Cardiac muscle cell (in vitro differentiated cells and primary cell): ENCODE results near the gene NFAM1. TPM values are rescaled to one million over a fixed set of nuclear protein-coding genes. Genes with fewer than 3 reads are reported as not detected.

Source experiments
- DNase-seq, 2 donors: peaks; one replicate each; pipeline versions ENCODE4 v3.0.0 to v3.0.0-alpha.2; 2010 to 2017; ENCODE audit warnings: low read depth in 1 of 2, low spot score in 1 of 2
- H3K27ac ChIP-seq: fragments of 200-600 bp; sonication (generic); 2 replicates; pipeline ENCODE4 v1.5.1; 2016
- H3K27me3 ChIP-seq: fragments of 200-600 bp; sonication (generic); 2 replicates; pipeline ENCODE4 v1.6.0; 2016; ENCODE audit warnings: control low read depth
- H3K36me3 ChIP-seq: fragments of 200-600 bp; sonication (generic); 2 replicates; pipeline ENCODE4 v1.5.1; 2016; ENCODE audit warnings: control low read depth
- H3K4me1 ChIP-seq: fragments of 200-600 bp; sonication (generic); 2 replicates; pipeline ENCODE4 v1.8.1; 2017; ENCODE audit warnings: low read depth, mild to moderate bottlenecking, mixed run types
- H3K4me3 ChIP-seq: fragments of 200-600 bp; sonication (generic); 2 replicates; pipeline ENCODE4 v1.5.1; 2016; ENCODE audit warnings: mild to moderate bottlenecking
- H3K9me3 ChIP-seq: fragments of 200-600 bp; sonication (generic); 2 replicates; pipeline ENCODE4 v1.5.1; 2017; ENCODE audit warnings: low read depth, mild to moderate bottlenecking, control low read depth
- polyA plus RNA-seq: library from polyadenylated mRNA; unstranded; fragments of >200 nt; fragmentation: Nextera tagmentation; extraction: Ambion mirVana; gene quantifications from 2 replicates; pipeline ENCODE4 v1.2.1, GENCODE V29; 2016
- total RNA-seq: library from RNA; depleted of rRNA; stranded (reverse); fragments of >200 nt; gene quantifications from 2 replicates; pipeline ENCODE4 v1.2.3, GENCODE V29; 2016
- TF ChIP-seq, protein P1 (sequence below): IDR thresholded peaks from 2 replicates; pipeline ENCODE4 v1.5.1; 2012; ENCODE audit warnings: low read depth, mild to moderate bottlenecking, low read length

The NFAM1 gene
- total and polyA plus RNA-seq, 2 experiments from 2014 or later = 0.97 to 2.1 TPM

DNA sequence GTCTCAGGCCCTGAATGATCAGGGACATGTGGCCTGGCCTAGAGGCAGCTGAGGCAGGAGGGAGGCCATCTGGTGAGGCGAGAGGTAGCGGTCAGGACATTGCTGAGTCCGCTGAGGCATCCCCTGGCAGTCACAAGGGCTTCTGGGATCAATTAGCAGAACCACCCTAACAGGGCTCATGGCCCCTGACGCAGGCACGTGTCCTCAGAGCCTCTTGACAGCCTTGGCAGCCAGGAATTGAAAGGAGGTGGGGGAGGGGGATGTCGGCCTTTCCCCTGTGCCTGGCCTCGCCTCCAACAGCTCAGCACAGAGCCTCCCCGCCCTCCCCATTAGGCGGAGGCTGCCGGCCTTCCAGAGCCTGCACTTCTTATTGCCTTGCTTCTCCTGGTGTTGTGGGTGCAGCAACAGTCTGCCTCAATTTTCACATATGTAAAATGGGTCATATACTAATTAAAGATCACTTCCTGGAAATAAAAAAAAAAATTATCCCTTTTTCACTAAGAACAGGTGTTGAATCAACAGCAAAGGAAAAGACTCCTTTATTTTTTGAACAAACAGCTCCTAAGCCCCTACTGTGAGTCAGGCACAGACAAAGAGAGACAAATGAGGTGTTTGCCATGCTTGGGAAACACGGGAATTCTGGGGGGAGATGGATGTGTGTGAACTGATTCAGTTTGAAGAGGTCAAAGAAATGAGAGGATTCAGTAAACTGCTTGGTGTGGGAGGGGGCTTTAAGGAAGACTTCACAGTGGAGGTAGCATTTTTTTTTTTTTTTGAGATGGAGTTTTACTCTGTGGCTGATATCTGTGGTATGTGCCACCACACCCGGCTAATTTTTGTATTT lies 55.3 kb downstream of the NFAM1 start:
- no peaks in the 10 kb centered on the region for H3K36me3 ChIP-seq
- DNase-seq = peak; percentile 49 to 86
- TF ChIP-seq, protein P1, sequence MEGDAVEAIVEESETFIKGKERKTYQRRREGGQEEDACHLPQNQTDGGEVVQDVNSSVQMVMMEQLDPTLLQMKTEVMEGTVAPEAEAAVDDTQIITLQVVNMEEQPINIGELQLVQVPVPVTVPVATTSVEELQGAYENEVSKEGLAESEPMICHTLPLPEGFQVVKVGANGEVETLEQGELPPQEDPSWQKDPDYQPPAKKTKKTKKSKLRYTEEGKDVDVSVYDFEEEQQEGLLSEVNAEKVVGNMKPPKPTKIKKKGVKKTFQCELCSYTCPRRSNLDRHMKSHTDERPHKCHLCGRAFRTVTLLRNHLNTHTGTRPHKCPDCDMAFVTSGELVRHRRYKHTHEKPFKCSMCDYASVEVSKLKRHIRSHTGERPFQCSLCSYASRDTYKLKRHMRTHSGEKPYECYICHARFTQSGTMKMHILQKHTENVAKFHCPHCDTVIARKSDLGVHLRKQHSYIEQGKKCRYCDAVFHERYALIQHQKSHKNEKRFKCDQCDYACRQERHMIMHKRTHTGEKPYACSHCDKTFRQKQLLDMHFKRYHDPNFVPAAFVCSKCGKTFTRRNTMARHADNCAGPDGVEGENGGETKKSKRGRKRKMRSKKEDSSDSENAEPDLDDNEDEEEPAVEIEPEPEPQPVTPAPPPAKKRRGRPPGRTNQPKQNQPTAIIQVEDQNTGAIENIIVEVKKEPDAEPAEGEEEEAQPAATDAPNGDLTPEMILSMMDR = no peak
- peak overlapping the region; percentile 40 for H3K27ac ChIP-seq
- no peaks in the 10 kb centered on the region for H3K27me3 ChIP-seq
- no peaks in the 10 kb centered on the region for H3K9me3 ChIP-seq
- H3K4me3 ChIP-seq = no peak overlapping the region
- peaks cover 18% of the 10 kb centered on the region for H3K4me1 ChIP-seq

DNA sequence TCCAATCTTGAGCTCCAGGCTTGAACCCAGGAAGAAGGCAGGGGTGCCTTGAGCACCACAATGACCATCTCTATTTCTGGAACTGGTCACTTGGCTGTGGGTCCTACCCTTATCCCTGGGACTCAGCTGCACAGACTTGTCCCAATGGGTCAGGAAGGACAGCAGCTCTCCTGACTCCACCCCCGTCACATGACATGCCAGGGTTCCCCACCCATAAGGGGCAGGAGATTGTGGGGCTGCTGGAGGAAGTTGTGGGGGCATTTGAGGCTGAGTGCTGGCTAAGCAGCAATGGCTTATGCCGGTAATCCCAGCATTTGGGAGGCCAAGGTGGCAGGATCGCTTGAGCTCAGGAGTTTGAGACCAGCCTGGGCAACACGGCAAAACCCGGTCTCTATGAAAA lies 56.2 kb downstream of the NFAM1 start:
- H3K27me3 ChIP-seq = no peaks in the 10 kb centered on the region
- H3K36me3 ChIP-seq = no peaks in the 10 kb centered on the region
- H3K4me1 ChIP-seq = peaks cover 10% of the 10 kb centered on the region
- no peak for DNase-seq
- H3K4me3 ChIP-seq = no peak overlapping the region
- no peak overlapping the region for H3K27ac ChIP-seq
- TF ChIP-seq, protein P1 = no peak
- no peaks in the 10 kb centered on the region for H3K9me3 ChIP-seq

DNA sequence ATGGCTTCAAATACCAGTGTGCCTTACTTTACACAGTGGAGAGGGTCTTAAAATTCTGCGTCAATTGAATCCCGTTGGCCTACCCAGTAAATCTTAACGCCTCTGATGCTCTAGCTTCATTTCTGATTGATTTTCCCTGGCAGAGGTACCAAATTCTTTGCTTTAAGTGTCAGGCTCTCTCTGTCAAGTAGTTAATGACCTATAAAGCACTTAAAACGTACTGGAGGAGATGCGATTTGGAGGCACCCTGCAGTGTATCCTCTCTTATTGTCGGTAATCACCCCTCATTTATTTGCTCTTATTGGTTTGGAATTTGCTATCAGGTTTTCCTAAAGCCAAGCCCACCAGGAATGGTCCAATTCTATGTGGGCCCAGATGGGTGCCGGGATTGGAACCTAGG lies 59.2 kb downstream of the NFAM1 start:
- no peak overlapping the region for H3K4me3 ChIP-seq
- H3K27ac ChIP-seq = no peak overlapping the region
- H3K4me1 ChIP-seq = peaks cover 6% of the 10 kb centered on the region
- no peak for DNase-seq
- H3K9me3 ChIP-seq = no peaks in the 10 kb centered on the region
- no peaks in the 10 kb centered on the region for H3K36me3 ChIP-seq
- peaks cover 10% of the 10 kb centered on the region for H3K27me3 ChIP-seq
- TF ChIP-seq, protein P1 = no peak

DNA sequence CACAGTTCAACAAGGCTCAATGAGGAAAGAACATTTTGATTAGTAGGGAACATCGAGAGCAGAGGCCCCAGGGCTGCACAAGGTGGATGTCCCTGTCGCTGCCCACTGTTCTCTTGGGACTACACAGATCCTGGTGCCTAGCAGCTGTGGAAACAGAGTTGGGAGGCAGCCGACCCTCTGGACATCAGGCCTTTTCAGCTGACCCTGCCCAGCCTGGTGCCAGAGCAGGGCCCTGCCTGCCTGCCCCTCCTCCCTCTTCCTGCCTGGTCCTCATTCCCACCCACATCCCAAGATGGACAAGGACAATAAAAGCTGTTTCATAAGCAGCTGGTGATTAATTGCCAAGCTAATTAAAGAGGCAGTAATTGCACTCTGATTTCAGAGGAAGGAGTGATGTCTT lies 60.7 kb downstream of the NFAM1 start:
- Histone ChIP-seq H3K36me3 (no peaks in the 10 kb centered on the region), H3K4me3 (no peak overlapping the region), H3K4me1 (no peaks in the 10 kb centered on the region), H3K9me3 (no peaks in the 10 kb centered on the region), H3K27me3 (peaks cover 19% of the 10 kb centered on the region), H3K27ac (no peak overlapping the region)
- TF ChIP-seq, protein P1 = no peak
- DNase-seq = no peak

DNA sequence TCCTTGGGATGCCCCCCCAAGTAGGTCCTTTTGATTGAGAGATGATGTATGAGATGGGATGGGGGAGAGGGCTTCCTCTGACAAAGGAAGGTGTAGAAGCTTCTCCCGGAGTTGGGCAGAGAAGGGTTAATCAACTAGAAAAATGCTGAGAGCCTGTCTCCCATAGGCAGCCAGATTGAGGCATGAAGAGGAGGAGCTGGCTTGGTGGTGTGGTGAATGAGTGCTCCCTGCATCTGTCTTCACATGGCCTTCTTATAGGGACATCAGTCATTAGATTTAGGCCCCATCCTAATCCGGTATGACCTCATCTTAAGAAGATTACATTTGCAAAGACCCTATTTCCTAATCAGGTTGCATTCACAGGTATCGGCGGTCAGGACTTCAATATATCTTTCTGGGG lies 61.1 kb downstream of the NFAM1 start:
- DNase-seq = no peak
- Histone ChIP-seq H3K36me3 (no peaks in the 10 kb centered on the region), H3K4me1 (peaks cover under 1% of the 10 kb centered on the region), H3K27me3 (peaks cover 19% of the 10 kb centered on the region), H3K4me3 (no peak overlapping the region), H3K27ac (no peak overlapping the region), H3K9me3 (no peaks in the 10 kb centered on the region)
- TF ChIP-seq, protein P1 = no peak
